HG03342 (cell line): Measurements from ENCODE around the gene LRRC17.

Experiments used
- ATAC-seq: cut with Tn5 transposase; IDR thresholded peaks from one replicate; pipeline ENCODE4 v1.9.1; 2021; ENCODE audit warnings: mild to moderate bottlenecking, moderate library complexity; ENCODE audit not compliant: unreplicated experiment

The LRRC17 gene

GRCh38 chr7:102985176-102985783 lies 72.5 kb downstream of the LRRC17 start:
- ATAC-seq = no peak

GRCh38 chr7:102988088-102988487 lies 75.3 kb downstream of the LRRC17 start:
- ATAC-seq = no peak

GRCh38 chr7:102988631-102989560 lies 76.1 kb downstream of the LRRC17 start:
- no peak for ATAC-seq

GRCh38 chr7:102990642-102991041 lies 77.8 kb downstream of the LRRC17 start:
- ATAC-seq = no peak

GRCh38 chr7:102991077-102991539 lies 78.3 kb downstream of the LRRC17 start:
- no peak for ATAC-seq

- ATAC-seq = no peak
Measured at GRCh38 chr7:102991540-102992214, 78.9 kb downstream of the LRRC17 start.

GRCh38 chr7:102992509-102992937 lies 79.7 kb downstream of the LRRC17 start:
- ATAC-seq = no peak

- ATAC-seq = no peak
Measured at GRCh38 chr7:102992938-102993717, 80.3 kb downstream of the LRRC17 start.

- no peak for ATAC-seq
Measured at GRCh38 chr7:102993718-102994029, 80.9 kb downstream of the LRRC17 start.

GRCh38 chr7:102994567-102994966 lies 81.8 kb downstream of the LRRC17 start:
- no peak for ATAC-seq
